CD14-positive monocyte (primary cell): ENCODE measurements around the gene TRA2A. TPM values are rescaled to one million over a fixed set of nuclear protein-coding genes. Genes with fewer than 3 reads are reported as not detected.

Experiments used
- DNase-seq, 3 donors: peaks; one replicate each; pipeline ENCODE4 v3.0.0-alpha.2; 2011 to 2022
- H2AFZ ChIP-seq: 2 replicates; pipeline ENCODE4 v1.6.0; 2012; ENCODE audit warnings: mild to moderate bottlenecking, low read depth, low read length, inconsistent platforms; ENCODE audit not compliant: insufficient read depth, poor library complexity, severe bottlenecking
- H3K27ac ChIP-seq, 2 donors: 1 replicate in 1 of 2; 2 replicates in 1 of 2; pipeline ENCODE4 v1.5.1; 2012 to 2013; ENCODE audit warnings: low read length in 2 of 2, control low read depth in 1 of 2, inconsistent platforms in 1 of 2, low read depth in 1 of 2, mild to moderate bottlenecking in 1 of 2
- H3K27me3 ChIP-seq, 2 donors: one replicate each; pipeline versions ENCODE4 v1.6.0 to v1.6.1; 2011 to 2013; ENCODE audit warnings: low read length in 2 of 2; ENCODE audit not compliant: control insufficient read depth in 2 of 2, insufficient read depth in 2 of 2
- H3K36me3 ChIP-seq, 2 donors: replicated peaks in 1 of 2; 1 replicate in 1 of 2; 2 replicates in 1 of 2; pipeline versions ENCODE4 v1.5.1 to v1.6.1; 2012 to 2013; ENCODE audit warnings: low read length in 2 of 2, control low read depth in 1 of 2, inconsistent platforms in 1 of 2, mild to moderate bottlenecking in 1 of 2; ENCODE audit not compliant: insufficient read depth in 2 of 2, control insufficient read depth in 1 of 2
- H3K4me1 ChIP-seq, 2 donors: 1 replicate in 1 of 2; 2 replicates in 1 of 2; pipeline versions ENCODE4 v1.5.1 to v1.6.1; 2012 to 2013; ENCODE audit warnings: low read length in 2 of 2, control low read depth in 1 of 2, inconsistent platforms in 1 of 2, mild to moderate bottlenecking in 1 of 2, moderate library complexity in 1 of 2; ENCODE audit not compliant: insufficient read depth in 2 of 2, control insufficient read depth in 1 of 2
- H3K4me2 ChIP-seq: replicated peaks from 2 replicates; pipeline ENCODE3; 2012; ENCODE audit warnings: low read length, moderate library complexity, mild to moderate bottlenecking; ENCODE audit not compliant: poor library complexity, severe bottlenecking; ENCODE audit errors: extremely low read depth
- H3K4me3 ChIP-seq, 3 experiments: fragments of 200-600 bp in 1 of 3; sonication (generic) in 1 of 3; replicated peaks in 1 of 3; 1 replicate in 2 of 3; 2 replicates in 1 of 3; pipeline ENCODE4 v1.5.1; 2011 to 2013; ENCODE audit warnings: low read length in 3 of 3, mild to moderate bottlenecking in 3 of 3, control low read depth in 2 of 3, low read depth in 2 of 3, inconsistent platforms in 1 of 3, moderate library complexity in 1 of 3
- H3K79me2 ChIP-seq: 2 replicates; pipeline ENCODE4 v1.6.0; 2012; ENCODE audit warnings: mild to moderate bottlenecking, control low read depth, inconsistent platforms, low read length, moderate library complexity; ENCODE audit not compliant: insufficient read depth
- H3K9ac ChIP-seq: 2 replicates; pipeline ENCODE4 v1.6.0; 2017; ENCODE audit warnings: low read length, mild to moderate bottlenecking; ENCODE audit not compliant: insufficient read depth, poor library complexity, severe bottlenecking
- H3K9me3 ChIP-seq, 2 donors: replicated peaks in 1 of 2; 1 replicate in 1 of 2; 2 replicates in 1 of 2; pipeline versions ENCODE4 v1.5.1 to v1.6.1; 2012 to 2013; ENCODE audit warnings: low read length in 2 of 2, control low read depth in 1 of 2; ENCODE audit not compliant: control insufficient read depth in 1 of 2, insufficient read depth in 1 of 2
- H4K20me1 ChIP-seq: 2 replicates; pipeline ENCODE4 v1.6.0; 2012; ENCODE audit warnings: mild to moderate bottlenecking, low read length, control low read depth, moderate library complexity; ENCODE audit not compliant: insufficient read depth
- H3K27ac Mint-ChIP-seq, 7 donors: one replicate each; pipeline ENCODE4 v1.8.0; 2020; ENCODE audit warnings: mild to moderate bottlenecking in 7 of 7, mixed read lengths in 7 of 7, moderate library complexity in 6 of 7, inconsistent platforms in 2 of 7
- H3K27me3 Mint-ChIP-seq, 3 donors: one replicate each; pipeline ENCODE4 v1.8.0; 2021 to 2022; ENCODE audit warnings: low read depth in 3 of 3, mild to moderate bottlenecking in 3 of 3, mixed read lengths in 3 of 3, moderate library complexity in 3 of 3, inconsistent platforms in 1 of 3
- H3K36me3 Mint-ChIP-seq, 2 donors: one replicate each; pipeline ENCODE4 v1.8.0; 2020; ENCODE audit warnings: mixed read lengths in 2 of 2, inconsistent platforms in 1 of 2, mild to moderate bottlenecking in 1 of 2
- H3K4me1 Mint-ChIP-seq: one replicate; pipeline ENCODE4 v1.8.0; 2020; ENCODE audit warnings: mild to moderate bottlenecking, mixed read lengths
- H3K4me3 Mint-ChIP-seq, 2 donors: one replicate each; pipeline ENCODE4 v1.8.0; 2020; ENCODE audit warnings: mild to moderate bottlenecking in 2 of 2, mixed read lengths in 2 of 2, moderate library complexity in 1 of 2
- H3K9me3 Mint-ChIP-seq, 7 donors: one replicate each; pipeline ENCODE4 v1.8.0; 2020 to 2022; ENCODE audit warnings: mixed read lengths in 7 of 7, mild to moderate bottlenecking in 6 of 7, moderate library complexity in 6 of 7, inconsistent platforms in 2 of 7
- WGBS: methylation state at CpG from one replicate; pipeline ENCODE4 v1.1.5; 2013; ENCODE audit warnings: missing lambda C conversion rate; ENCODE audit not compliant: insufficient coverage; 5-methylcytosine and 5-hydroxymethylcytosine counted together
- intact Hi-C, 2 donors: fragments of 100-400 bp; cut with micrococcal nuclease; formaldehyde crosslinking; loops; one replicate each; pipeline versions ENCODE4 v1.15.0 to v1.15.1; 2023
- polyA plus RNA-seq, 3 donors: library from polyadenylated mRNA; depleted of rRNA in 1 of 3; unstranded in 2 of 3; stranded (reverse) in 1 of 3; fragments of 300-500 nt in 2 of 3; fragments of >200 nt in 1 of 3; fragmentation: Illumina TruSeq in 2 of 3; gene quantifications; 1 replicate in 2 of 3; 2 replicates in 1 of 3; pipeline ENCODE4 v1.2.3, GENCODE V29; 2012 to 2021
- TF ChIP-seq, protein P1 (sequence below): fragments of 200-600 bp; IDR thresholded peaks from one replicate; pipeline ENCODE4 v1.8.0; 2022; ENCODE audit warnings: antibody characterized with exemption, mild to moderate bottlenecking

Gene TRA2A
- polyA plus RNA-seq, 3 donors, result 31.2 to 92.8 (median 46.6) TPM

DNA sequence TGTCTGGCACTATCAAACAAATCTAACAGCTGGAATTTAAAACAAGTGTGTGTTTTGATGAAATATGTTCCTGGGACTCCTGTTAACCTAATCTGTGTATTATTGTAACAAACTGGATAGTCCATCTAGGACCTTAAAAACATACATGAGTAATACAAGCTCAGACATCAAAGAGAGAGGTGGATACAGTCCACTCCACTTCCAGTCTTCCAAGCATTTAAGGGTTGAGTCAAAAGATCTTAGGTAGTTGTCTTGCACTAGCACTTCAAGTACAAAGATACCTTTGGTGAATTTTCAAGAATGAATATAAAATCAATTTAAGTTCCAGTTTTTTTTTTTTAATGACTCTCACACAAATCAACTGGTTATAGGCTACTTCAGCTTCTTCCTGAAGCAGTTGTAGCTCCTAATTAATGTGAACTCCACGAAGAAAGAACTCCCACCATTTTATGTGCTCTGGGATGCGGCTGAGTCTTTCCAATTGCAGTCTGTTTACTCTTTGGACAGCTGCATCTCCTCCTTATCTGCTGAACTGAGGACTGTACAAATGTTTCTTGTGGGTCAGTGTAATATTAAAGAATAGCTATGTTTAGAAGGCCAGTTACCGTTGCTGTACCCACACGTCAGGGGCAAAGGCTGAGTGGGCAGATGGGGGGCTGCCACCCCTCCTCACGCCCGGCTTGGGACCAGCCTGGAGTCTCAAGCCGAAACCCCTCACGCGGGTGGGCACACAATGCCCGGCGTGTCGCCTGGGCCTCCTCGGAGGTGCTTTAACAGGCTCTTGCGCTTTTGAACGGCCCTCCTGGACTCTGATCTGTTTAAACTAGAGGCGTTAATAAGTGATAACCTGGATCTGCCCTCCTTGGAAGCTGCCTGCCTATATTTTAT is 58.6 kb downstream of the TRA2A start:
- Histone ChIP-seq H2AFZ (peak overlapping the region; percentile 83), H3K4me2 (peak overlapping the region; percentile 97), H4K20me1 (no peaks in the 10 kb centered on the region), H3K9me3 (peaks cover 0 to 20% of the 10 kb centered on the region in 2 donors), H3K9ac (no peak overlapping the region), H3K36me3 (no peaks in the 10 kb centered on the region), H3K27ac (no peak overlapping the region), H3K4me1 (peaks cover 46 to 56% of the 10 kb centered on the region in 2 donors), H3K79me2 (no peaks in the 10 kb centered on the region), H3K27me3 (peaks cover 76 to 93% of the 10 kb centered on the region in 2 donors), H3K4me3 (peak overlapping the region in 1 of 3 experiments; percentile 73)
- Mint-ChIP-seq H3K27ac (no peak overlapping the region), H3K36me3 (peaks cover 4 to 20% of the 10 kb centered on the region in 2 donors), H3K4me3 (peak overlapping the region; percentile 78 to 80), H3K27me3 (peaks cover 74 to 87% (median 77%) of the 10 kb centered on the region in 3 donors), H3K9me3 (peaks cover 0 to 39% (median 27%) of the 10 kb centered on the region in 7 donors), H3K4me1 (peaks cover 41% of the 10 kb centered on the region)
- DNase-seq, result no peak
- TF ChIP-seq, protein P1, sequence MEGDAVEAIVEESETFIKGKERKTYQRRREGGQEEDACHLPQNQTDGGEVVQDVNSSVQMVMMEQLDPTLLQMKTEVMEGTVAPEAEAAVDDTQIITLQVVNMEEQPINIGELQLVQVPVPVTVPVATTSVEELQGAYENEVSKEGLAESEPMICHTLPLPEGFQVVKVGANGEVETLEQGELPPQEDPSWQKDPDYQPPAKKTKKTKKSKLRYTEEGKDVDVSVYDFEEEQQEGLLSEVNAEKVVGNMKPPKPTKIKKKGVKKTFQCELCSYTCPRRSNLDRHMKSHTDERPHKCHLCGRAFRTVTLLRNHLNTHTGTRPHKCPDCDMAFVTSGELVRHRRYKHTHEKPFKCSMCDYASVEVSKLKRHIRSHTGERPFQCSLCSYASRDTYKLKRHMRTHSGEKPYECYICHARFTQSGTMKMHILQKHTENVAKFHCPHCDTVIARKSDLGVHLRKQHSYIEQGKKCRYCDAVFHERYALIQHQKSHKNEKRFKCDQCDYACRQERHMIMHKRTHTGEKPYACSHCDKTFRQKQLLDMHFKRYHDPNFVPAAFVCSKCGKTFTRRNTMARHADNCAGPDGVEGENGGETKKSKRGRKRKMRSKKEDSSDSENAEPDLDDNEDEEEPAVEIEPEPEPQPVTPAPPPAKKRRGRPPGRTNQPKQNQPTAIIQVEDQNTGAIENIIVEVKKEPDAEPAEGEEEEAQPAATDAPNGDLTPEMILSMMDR, result no peak
- 8% methylated on average over 8 of the region's 16 CpGs for WGBS
- intact Hi-C loops, result loop anchor here in 1 of 2 donors (5.0 to 10.0 kb wide), 2 partner anchors 62 to 291 kb away; partner anchors contain the start of genes NUP42 and TRA2A

GRCh38 chr7:23472556-23472955 is 59.2 kb downstream of the TRA2A start:
- no peak overlapping the region for H3K9ac ChIP-seq
- peaks cover 0 to 20% of the 10 kb centered on the region in 2 donors for H3K9me3 ChIP-seq
- DNase-seq, result no peak
- H3K4me1 Mint-ChIP-seq, result peaks cover 47% of the 10 kb centered on the region
- no peaks in the 10 kb centered on the region for H3K79me2 ChIP-seq
- no peak overlapping the region for H3K4me2 ChIP-seq
- H3K4me1 ChIP-seq, result peaks cover 53 to 63% of the 10 kb centered on the region in 2 donors
- TF ChIP-seq, protein P1, result no peak
- H3K36me3 ChIP-seq, result no peaks in the 10 kb centered on the region
- H2AFZ ChIP-seq, result no peak overlapping the region
- intact Hi-C loops, result loop anchor here in 1 of 2 donors (5.0 to 10.0 kb wide), 2 partner anchors 62 to 290 kb away; partner anchors contain the start of genes NUP42 and TRA2A
- no peaks in the 10 kb centered on the region for H4K20me1 ChIP-seq
- H3K27me3 Mint-ChIP-seq, result peaks cover 78 to 90% (median 84%) of the 10 kb centered on the region in 3 donors
- no peak overlapping the region for H3K4me3 ChIP-seq
- peaks cover 4 to 23% of the 10 kb centered on the region in 2 donors for H3K36me3 Mint-ChIP-seq
- no peak overlapping the region for H3K27ac ChIP-seq
- peak overlapping the region in 1 of 2 donors; percentile 80 for H3K4me3 Mint-ChIP-seq
- H3K27ac Mint-ChIP-seq, result no peak overlapping the region
- peaks cover 0 to 42% (median 30%) of the 10 kb centered on the region in 7 donors for H3K9me3 Mint-ChIP-seq
- H3K27me3 ChIP-seq, result peaks cover 79 to 93% of the 10 kb centered on the region in 2 donors
